Mononuclear cell (primary cell): Measurements from ENCODE around the gene SERPIND1. TPM values are rescaled to one million over a fixed set of nuclear protein-coding genes. Genes with fewer than 3 reads are reported as not detected.
"Not testable (repeated sequence)": the region's sequence is repeated elsewhere in the genome, so short reads cannot be mapped to it uniquely, and the experiment has no call there.

Experiments
- H3K27me3 ChIP-seq: 2 replicates; pipeline ENCODE4 v1.6.0; 2011; ENCODE audit warnings: low read length, control low read depth; ENCODE audit not compliant: insufficient read depth
- H3K4me1 ChIP-seq: 2 replicates; pipeline ENCODE4 v1.5.1; 2011; ENCODE audit warnings: mild to moderate bottlenecking, low read length, control low read depth; ENCODE audit not compliant: insufficient read depth
- H3K4me3 ChIP-seq: 2 replicates; pipeline ENCODE4 v1.5.1; 2011; ENCODE audit warnings: mild to moderate bottlenecking, low read length, moderate library complexity
- H3K9me3 ChIP-seq: 2 replicates; pipeline ENCODE4 v1.5.1; 2011; ENCODE audit warnings: low read depth, mild to moderate bottlenecking, control low read depth, low read length
- total RNA-seq: library from RNA; depleted of rRNA; stranded (reverse); fragments of >200 nt; gene quantifications from one replicate; pipeline ENCODE4 v1.2.3, GENCODE V29; 2012

The SERPIND1 gene
- total RNA-seq, 1 donor, result not detected

DNA sequence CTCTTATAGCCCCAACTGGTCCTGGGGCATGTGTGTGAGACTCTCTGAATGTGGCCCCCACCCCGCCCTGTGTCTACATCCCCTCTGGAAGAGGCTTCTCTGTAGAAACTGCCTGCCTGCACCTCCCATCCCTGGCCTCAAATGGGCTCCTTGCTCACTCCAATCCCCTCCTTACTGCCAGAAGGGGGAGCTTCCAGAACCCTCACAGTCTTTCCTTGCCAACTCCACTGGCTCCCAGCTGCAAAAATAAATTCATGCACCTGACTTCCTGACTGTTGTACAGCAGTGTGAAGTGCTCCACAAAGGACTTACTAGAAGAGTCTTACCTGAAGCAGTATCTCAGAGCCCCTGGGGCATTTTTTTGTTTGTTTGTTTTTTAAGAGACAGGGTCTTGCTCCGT lies 15.2 kb upstream of the SERPIND1 start:
- Histone ChIP-seq H3K4me1 (no peaks in the 10 kb centered on the region), H3K4me3 (no peak overlapping the region), H3K9me3 (no peaks in the 10 kb centered on the region), H3K27me3 (no peaks in the 10 kb centered on the region)

DNA sequence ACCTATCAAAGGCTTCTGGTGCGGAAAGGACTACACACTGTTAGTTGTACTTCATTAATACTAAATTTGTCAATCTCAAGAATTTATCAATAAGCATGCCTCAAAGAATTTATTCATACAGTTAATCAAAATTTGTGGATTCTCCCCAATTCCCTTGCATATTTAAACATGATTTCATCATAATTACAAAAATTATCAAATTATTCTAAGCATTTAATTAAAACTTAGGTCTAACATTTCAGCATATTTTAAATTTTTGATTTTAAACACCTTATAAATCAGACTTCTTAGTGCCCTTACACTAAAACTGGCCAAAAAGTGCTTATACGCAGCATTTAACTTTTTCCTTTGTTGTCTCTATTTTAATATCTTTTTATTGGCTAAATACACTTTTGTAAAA lies 13.8 kb upstream of the SERPIND1 start:
- no peaks in the 10 kb centered on the region for H3K27me3 ChIP-seq
- H3K4me3 ChIP-seq, result no peak overlapping the region
- no peaks in the 10 kb centered on the region for H3K4me1 ChIP-seq
- H3K9me3 ChIP-seq, result no peaks in the 10 kb centered on the region

DNA sequence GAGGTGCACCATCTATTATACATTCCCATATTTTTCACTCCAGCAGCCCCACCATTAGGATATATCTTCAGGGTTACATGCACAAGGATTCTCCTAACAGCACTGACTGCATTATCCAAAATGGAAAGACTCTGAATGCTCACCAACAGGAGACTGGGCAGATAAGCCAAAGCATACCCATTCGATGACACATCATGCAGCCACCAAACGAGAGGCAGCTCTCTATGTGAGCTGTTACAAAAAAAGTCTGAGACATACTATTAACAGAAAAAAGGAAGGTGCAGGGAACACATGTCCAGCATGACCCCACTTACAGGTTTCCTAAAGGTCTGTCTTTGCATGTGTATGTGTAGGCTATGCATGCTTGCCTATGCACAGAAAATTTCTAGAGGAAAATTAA lies 12.4 kb upstream of the SERPIND1 start:
- H3K4me3 ChIP-seq, result no peak overlapping the region
- H3K27me3 ChIP-seq, result no peaks in the 10 kb centered on the region
- H3K4me1 ChIP-seq, result no peaks in the 10 kb centered on the region
- H3K9me3 ChIP-seq, result no peaks in the 10 kb centered on the region

DNA sequence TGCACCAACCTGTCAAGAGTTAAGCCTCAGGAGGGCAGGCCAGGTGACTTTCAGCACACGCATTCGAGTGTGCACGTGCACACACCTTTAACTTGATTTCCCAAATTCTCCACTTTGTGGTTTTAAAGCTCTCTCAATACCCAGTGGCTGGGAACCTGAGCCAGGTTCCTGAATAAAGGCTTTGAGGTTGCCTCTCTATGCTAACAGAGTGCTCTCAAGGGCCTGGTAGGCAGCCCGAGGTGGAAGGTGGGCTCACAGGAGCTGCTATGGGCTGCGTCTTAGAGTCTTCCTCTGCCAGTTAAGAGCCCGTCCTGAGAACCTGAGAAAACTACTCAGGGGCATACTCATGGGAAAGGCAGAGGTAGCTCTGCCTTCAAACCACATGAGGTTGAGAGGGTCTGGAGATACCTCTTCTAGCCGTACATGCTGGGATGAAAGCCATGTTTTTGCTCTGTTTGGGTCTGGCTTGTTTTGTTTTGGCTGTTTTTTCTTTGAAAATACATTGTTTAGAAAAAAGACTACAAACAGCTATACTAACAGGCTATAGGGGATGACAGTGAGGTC lies 11.6 kb upstream of the SERPIND1 start:
- H3K9me3 ChIP-seq, result no peaks in the 10 kb centered on the region

GRCh38 chr22:20763630-20764470 lies 10.1 kb upstream of the SERPIND1 start:
- Histone ChIP-seq H3K27me3 (no peaks in the 10 kb centered on the region), H3K4me3 (no peak overlapping the region), H3K4me1 (no peaks in the 10 kb centered on the region), H3K9me3 (no peaks in the 10 kb centered on the region)

More for the DNA sequence above, 11.6 kb upstream of the SERPIND1 start:
- no peaks in the 10 kb centered on the region for H3K4me1 ChIP-seq
- H3K4me3 ChIP-seq, result no peak overlapping the region
- H3K27me3 ChIP-seq, result no peaks in the 10 kb centered on the region

DNA sequence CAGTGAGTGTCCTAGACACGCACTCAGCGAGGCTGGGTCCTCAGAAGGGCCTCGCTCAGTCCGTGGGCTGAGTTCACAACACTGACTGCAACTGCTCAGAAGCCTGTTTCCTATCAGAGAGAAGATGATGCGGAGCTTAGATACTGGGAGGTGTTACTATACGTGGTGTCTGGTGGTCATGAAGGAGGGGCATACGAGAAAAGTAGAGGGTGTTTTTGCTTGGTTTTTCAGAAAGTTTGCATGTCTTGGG lies 9.5 kb upstream of the SERPIND1 start:
- H3K4me3 ChIP-seq, result no peak overlapping the region
- H3K27me3 ChIP-seq, result no peaks in the 10 kb centered on the region
- no peaks in the 10 kb centered on the region for H3K4me1 ChIP-seq
- H3K9me3 ChIP-seq, result no peaks in the 10 kb centered on the region

DNA sequence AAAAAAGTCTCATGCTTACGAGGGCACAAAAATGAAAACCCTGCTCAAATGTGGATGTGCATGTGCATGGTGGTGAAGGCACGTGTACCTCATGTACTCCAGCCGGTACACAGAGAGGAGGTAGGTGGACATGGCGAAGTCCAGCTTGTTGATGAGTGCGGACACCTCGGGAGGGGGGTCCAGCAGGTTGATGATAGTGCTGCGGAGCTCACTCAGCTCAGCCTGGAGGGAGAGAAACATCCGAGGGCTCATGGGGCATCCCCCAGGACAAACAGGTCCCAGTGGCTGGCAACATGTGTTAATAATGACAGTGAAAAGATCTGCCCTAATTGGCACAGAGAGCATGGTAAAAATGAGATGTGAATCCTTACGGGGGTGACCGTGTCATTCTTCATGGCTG lies 9.2 kb upstream of the SERPIND1 start:
- Histone ChIP-seq H3K4me3 (no peak overlapping the region), H3K9me3 (no peaks in the 10 kb centered on the region), H3K27me3 (no peaks in the 10 kb centered on the region), H3K4me1 (no peaks in the 10 kb centered on the region)

DNA sequence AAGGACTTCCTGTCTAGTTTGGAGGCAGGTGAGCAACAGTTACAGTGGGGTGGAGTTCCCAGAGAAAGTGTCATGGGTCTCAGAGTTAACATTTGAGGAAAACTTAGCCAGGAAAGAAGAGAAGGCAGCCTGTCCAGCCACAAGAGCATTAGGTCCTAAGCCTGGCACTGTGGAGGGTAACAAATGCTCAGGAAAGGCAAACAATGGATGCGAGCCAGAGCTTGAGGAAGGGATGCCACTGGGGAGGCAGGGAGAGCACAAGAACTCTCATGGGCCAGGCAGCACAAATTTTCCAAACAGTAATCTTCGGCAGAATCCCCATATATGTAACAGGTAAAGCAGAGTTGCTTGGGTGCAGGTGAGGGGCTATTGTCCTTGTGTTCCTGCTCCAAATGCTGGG lies 8.0 kb upstream of the SERPIND1 start:
- no peak overlapping the region for H3K4me3 ChIP-seq

DNA sequence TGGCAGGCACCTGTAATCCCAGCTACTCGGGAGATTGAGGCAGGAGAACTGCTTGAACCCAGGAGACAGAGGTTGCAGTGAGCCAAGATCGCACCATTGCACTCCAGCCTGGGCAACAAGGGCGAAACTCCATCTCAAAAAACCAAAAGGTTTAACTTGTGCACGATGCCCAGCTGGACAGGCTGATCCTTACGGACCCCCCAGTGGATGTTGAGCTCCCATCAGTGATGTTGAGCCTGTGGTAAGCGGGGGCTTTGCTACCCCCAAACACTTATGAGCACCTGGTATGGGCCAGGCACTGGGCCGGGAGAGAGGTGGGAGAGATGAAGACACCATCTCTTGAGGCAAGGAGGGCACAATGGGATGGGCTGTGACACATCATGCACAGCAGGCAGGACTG lies 7.4 kb upstream of the SERPIND1 start:
- no peaks in the 10 kb centered on the region for H3K4me1 ChIP-seq
- no peak overlapping the region for H3K4me3 ChIP-seq
- no peaks in the 10 kb centered on the region for H3K9me3 ChIP-seq
- H3K27me3 ChIP-seq, result no peaks in the 10 kb centered on the region

More for the DNA sequence above, 8.0 kb upstream of the SERPIND1 start:
- no peaks in the 10 kb centered on the region for H3K9me3 ChIP-seq
- no peaks in the 10 kb centered on the region for H3K27me3 ChIP-seq
- no peaks in the 10 kb centered on the region for H3K4me1 ChIP-seq

GRCh38 chr22:20769496-20769826 lies 4.5 kb upstream of the SERPIND1 start:
- not testable (repeated sequence) for H3K4me3 ChIP-seq, H3K4me1 ChIP-seq, H3K9me3 ChIP-seq, H3K27me3 ChIP-seq

DNA sequence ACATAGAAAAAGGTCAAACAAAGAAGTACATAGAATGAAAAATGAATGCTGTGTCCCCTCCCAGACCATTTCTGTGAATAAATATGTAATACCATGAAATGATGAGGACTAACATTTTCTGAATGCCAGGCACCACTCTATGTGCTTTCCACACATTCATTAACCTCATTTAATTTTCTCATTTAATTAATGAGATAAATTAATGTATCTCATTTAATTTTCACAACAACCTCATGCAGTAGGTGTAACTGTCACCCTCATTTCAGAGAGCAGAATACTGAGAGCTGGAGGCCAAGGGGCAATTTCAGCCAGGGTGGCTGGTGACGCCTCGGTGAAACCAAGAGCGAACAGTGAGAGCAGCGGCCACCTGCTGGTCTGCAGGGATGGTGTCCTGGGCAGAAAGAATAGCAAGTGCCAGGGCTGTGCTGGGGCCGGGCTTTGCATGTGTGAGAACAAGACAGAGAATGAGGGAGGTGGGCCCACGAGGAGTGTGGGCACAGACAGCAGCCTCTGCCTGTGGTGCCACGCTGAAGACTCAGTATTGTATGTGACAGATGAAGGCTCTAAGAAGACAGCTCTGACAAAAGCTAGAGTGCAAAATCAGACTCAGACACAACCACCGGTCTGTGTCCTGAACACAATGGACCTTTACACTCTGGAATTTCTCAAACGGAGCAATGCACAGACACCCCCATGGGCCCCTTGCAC lies 1.8 kb upstream of the SERPIND1 start:
- Histone ChIP-seq H3K4me1 (no peaks in the 10 kb centered on the region), H3K27me3 (no peaks in the 10 kb centered on the region), H3K4me3 (no peak overlapping the region), H3K9me3 (no peaks in the 10 kb centered on the region)

DNA sequence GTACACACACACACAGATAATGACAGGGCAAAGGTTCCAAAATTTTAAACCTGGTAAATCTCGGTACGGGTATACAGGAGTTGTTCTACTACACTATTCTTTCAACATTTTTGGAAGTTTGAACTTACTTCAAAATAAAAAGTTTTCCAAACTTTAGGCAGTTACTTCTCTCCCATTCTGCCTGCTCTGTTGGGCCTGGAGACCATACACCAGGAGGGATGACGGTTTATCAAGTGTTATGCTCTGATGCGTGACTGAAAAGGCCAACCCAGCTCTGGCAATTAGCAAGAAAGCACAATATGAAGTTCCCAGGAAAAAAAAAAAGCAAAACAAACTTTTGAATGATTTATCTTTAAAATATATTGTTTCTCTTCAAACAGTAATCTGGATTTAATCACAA lies 969 bp downstream of the SERPIND1 start:
- Histone ChIP-seq H3K27me3 (no peaks in the 10 kb centered on the region), H3K9me3 (no peaks in the 10 kb centered on the region), H3K4me3 (no peak overlapping the region), H3K4me1 (no peaks in the 10 kb centered on the region)

DNA sequence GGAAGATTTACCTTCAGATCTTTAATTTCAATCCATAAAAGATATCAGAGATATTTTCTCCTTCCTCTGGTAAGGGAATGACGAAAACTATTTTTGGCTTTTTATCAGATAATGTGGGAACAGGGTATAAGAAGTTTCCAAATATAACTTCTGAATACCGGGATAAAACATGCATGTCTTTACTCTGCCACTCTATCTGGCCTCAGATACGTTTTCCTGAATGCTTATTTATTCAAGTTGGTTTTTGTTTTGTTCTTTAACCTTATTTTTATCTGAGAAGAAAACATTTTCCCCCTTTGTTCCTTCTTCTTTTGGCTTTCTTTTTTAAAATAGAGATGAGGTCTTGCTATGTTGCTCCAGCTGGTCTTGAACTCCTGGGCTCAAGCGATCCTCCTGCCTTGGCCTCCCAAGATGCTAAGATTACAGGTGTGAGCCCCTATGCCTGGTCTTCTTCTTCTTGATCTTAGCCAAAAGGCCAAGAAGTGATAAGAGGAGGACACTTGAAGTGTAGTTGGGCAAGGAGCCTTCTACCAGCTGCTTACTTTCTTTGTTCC lies 1.5 kb downstream of the SERPIND1 start:
- no peak overlapping the region for H3K4me3 ChIP-seq
- H3K4me1 ChIP-seq, result no peaks in the 10 kb centered on the region
- no peaks in the 10 kb centered on the region for H3K9me3 ChIP-seq
- H3K27me3 ChIP-seq, result no peaks in the 10 kb centered on the region

DNA sequence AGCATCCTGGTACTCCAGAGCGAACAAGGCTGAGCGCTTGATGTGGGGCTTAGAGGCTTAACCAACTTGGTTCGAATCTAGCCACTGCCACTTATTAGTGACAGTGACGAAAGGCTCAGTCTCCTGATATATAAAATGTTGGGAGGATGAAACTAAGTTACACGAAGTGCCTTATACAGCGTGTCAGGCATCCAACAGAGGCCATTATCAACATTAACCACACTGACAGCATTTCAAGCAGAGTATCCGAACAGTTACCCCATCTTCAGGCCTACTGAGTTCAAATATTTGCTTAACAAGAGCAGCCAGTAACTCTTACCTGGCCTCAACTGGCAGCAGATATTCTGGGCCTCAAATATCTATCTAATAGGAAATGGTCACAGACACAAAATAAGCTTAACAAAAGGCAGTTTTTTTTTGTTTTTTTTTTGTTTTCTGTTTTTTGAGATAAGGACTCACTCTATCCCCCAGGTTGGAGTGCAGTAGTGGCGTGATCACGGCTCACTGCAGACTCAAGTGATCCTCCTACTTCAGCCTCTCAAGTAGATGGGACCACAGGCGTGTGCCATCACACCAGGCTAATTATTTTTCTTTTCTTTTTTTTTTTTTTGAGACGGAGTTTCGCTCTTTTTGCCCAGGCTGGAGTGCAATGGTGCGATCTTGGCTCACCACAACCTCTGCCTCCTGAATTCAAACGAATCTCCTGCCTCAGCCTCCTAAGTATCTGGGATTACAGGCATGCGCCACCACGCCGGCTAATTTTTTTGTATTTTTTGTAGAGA lies 2.9 kb downstream of the SERPIND1 start:
- no peaks in the 10 kb centered on the region for H3K27me3 ChIP-seq
- no peaks in the 10 kb centered on the region for H3K9me3 ChIP-seq
- no peak overlapping the region for H3K4me3 ChIP-seq
- H3K4me1 ChIP-seq, result peaks cover 4% of the 10 kb centered on the region
